Parathyroid adenoma (tissue), 2 donors: ENCODE results near the gene ACOT8.

Source experiments
- H2AFZ ChIP-seq: fragments of 300-600 bp; sonication (generic); one replicate; pipeline ENCODE4 v1.7.0; 2017; ENCODE audit warnings: antibody characterized with exemption, mild to moderate bottlenecking
- H3K27ac ChIP-seq: fragments of 300-600 bp; sonication (generic); one replicate; pipeline ENCODE4 v1.7.0; 2017
- H3K27me3 ChIP-seq: fragments of 300-600 bp; sonication (generic); one replicate; pipeline ENCODE4 v1.7.0; 2017; ENCODE audit warnings: low read length; ENCODE audit not compliant: control insufficient read depth, insufficient read depth
- H3K36me3 ChIP-seq: fragments of 300-600 bp; sonication (generic); one replicate; pipeline ENCODE4 v1.7.0; 2017; ENCODE audit warnings: low read length; ENCODE audit not compliant: control insufficient read depth, insufficient read depth
- H3K4me1 ChIP-seq: fragments of 300-600 bp; sonication (generic); one replicate; pipeline ENCODE4 v1.7.0; 2017; ENCODE audit warnings: control low read depth
- H3K4me2 ChIP-seq: fragments of 300-600 bp; sonication (generic); one replicate; pipeline ENCODE4 v1.7.0; 2017; ENCODE audit warnings: low read length
- H3K4me3 ChIP-seq: fragments of 300-600 bp; sonication (generic); one replicate; pipeline ENCODE4 v1.7.0; 2017; ENCODE audit warnings: low read depth, low read length
- H3K79me2 ChIP-seq: fragments of 300-600 bp; sonication (generic); one replicate; pipeline ENCODE4 v1.7.0; 2017; ENCODE audit warnings: control low read depth
- H3K9ac ChIP-seq: fragments of 300-600 bp; sonication (generic); one replicate; pipeline ENCODE4 v1.7.0; 2017; ENCODE audit warnings: mild to moderate bottlenecking
- H3K9me3 ChIP-seq: fragments of 300-600 bp; sonication (generic); one replicate; pipeline ENCODE4 v1.7.0; 2017; ENCODE audit warnings: low read length; ENCODE audit not compliant: control insufficient read depth
- CTCF ChIP-seq: fragments of 300-600 bp; sonication (generic); IDR thresholded peaks from one replicate; pipeline ENCODE4 v1.7.0; 2017; ENCODE audit warnings: antibody characterized with exemption, mild to moderate bottlenecking
- donor health status: primary hyperparathyroidism.

Gene ACOT8

DNA sequence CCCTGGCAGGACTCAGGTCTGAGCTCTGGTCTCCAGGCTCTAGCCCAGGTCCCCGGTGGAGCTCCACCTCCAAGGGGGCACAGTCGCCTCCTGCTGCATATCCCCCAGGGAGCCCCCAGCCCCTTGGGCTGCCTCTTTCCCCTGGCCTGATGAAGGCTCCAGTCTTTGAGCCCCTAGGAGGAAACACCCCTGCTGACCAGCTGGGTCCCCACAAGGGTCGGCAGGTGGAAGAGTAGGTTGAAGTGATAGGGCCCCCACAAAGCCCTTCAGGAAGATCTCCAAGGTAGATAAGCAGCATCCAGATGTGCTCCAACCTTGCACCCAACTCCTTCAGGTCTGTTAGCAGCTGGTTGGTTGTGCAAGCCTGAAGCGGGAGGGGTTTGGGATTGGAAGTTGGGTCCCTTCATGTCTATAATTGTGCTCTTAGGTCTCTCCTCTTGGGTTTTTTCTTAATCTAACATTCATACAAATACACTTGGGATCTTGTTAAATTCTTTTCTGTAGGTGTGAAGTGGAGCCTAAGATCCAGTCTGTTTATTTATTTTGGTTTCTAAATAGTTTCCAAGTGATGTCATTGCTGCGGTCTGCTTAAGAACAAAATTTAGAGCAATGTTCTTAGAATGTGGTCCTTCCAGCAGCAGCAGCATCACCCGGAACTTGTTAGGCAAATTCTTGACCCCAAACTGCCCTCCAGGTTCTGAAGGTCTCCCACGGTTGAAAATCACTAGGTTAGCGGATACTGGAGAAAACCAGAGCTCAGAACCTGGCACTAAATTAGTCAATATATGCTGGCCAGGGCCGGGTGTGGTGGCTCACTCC lies 39.6 kb downstream of the ACOT8 start:
- H3K27me3 ChIP-seq: no peaks in the 10 kb centered on the region
- H3K4me3 ChIP-seq: no peak overlapping the region
- no peaks in the 10 kb centered on the region for H3K36me3 ChIP-seq
- TF ChIP-seq CTCF: no peak
- H3K4me2 ChIP-seq: no peak overlapping the region
- H3K9me3 ChIP-seq: no peaks in the 10 kb centered on the region
- H3K9ac ChIP-seq: no peak overlapping the region
- H3K27ac ChIP-seq: no peak overlapping the region
- no peaks in the 10 kb centered on the region for H3K79me2 ChIP-seq
- no peak overlapping the region for H2AFZ ChIP-seq
- no peaks in the 10 kb centered on the region for H3K4me1 ChIP-seq

- Histone ChIP-seq H3K27ac (no peak overlapping the region), H3K27me3 (no peaks in the 10 kb centered on the region), H3K79me2 (no peaks in the 10 kb centered on the region), H3K36me3 (no peaks in the 10 kb centered on the region), H3K4me2 (no peak overlapping the region), H3K9ac (no peak overlapping the region), H3K4me3 (no peak overlapping the region), H3K9me3 (no peaks in the 10 kb centered on the region), H2AFZ (no peak overlapping the region), H3K4me1 (no peaks in the 10 kb centered on the region)
- no peak for TF ChIP-seq CTCF
These were observed 40.2 kb downstream of the ACOT8 start for GRCh38 chr20:45816951-45817350.

- no peaks in the 10 kb centered on the region for H3K27me3 ChIP-seq
- H3K4me3 ChIP-seq: no peak overlapping the region
- H3K27ac ChIP-seq: no peak overlapping the region
- no peak for TF ChIP-seq CTCF
- H3K9ac ChIP-seq: no peak overlapping the region
- H2AFZ ChIP-seq: no peak overlapping the region
- no peaks in the 10 kb centered on the region for H3K79me2 ChIP-seq
- no peak overlapping the region for H3K4me2 ChIP-seq
- no peaks in the 10 kb centered on the region for H3K4me1 ChIP-seq
- no peaks in the 10 kb centered on the region for H3K9me3 ChIP-seq
- no peaks in the 10 kb centered on the region for H3K36me3 ChIP-seq
These were observed 42.9 kb downstream of the ACOT8 start for GRCh38 chr20:45814314-45814713.

DNA sequence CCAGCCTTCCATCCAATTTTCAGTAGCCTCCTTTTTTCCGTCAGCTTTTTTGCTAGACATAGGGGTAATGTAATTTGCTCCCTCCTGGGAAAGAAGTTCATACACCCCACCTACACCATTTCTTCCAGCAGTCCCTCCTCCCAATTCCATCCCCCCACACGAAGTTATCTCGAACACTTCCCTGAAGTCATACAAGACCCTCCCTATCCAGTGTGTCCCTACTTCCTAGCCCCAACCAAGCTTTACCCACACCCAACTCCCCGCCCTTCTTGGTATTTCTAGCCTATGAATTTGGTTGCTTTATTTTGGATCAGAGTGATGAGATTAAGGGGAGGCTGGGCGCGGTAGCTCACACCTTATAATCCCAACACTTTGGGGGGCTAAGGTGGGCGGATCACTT lies 43.7 kb downstream of the ACOT8 start:
- Histone ChIP-seq H3K36me3 (no peaks in the 10 kb centered on the region), H3K27me3 (no peaks in the 10 kb centered on the region), H3K9ac (no peak overlapping the region), H3K9me3 (no peaks in the 10 kb centered on the region), H3K27ac (no peak overlapping the region), H3K79me2 (no peaks in the 10 kb centered on the region), H3K4me3 (no peak overlapping the region), H3K4me1 (no peaks in the 10 kb centered on the region), H2AFZ (no peak overlapping the region), H3K4me2 (no peak overlapping the region)
- TF ChIP-seq CTCF: no peak

GRCh38 chr20:45813006-45813340 lies 44.2 kb downstream of the ACOT8 start:
- Histone ChIP-seq H3K9ac (no peak overlapping the region), H3K79me2 (no peaks in the 10 kb centered on the region), H3K4me2 (peak overlapping the region; percentile 94), H3K27me3 (no peaks in the 10 kb centered on the region), H3K9me3 (no peaks in the 10 kb centered on the region), H2AFZ (peak overlapping the region; percentile 54), H3K4me1 (no peaks in the 10 kb centered on the region), H3K36me3 (no peaks in the 10 kb centered on the region), H3K27ac (no peak overlapping the region), H3K4me3 (no peak overlapping the region)
- TF ChIP-seq CTCF: no peak
